Measurements from ENCODE around the gene BBOX1. TPM values are rescaled to one million over a fixed set of nuclear protein-coding genes. Genes with fewer than 3 reads are reported as not detected.

The BBOX1 gene
- polyA plus RNA-seq, 1 experiment, result not detected

DNA sequence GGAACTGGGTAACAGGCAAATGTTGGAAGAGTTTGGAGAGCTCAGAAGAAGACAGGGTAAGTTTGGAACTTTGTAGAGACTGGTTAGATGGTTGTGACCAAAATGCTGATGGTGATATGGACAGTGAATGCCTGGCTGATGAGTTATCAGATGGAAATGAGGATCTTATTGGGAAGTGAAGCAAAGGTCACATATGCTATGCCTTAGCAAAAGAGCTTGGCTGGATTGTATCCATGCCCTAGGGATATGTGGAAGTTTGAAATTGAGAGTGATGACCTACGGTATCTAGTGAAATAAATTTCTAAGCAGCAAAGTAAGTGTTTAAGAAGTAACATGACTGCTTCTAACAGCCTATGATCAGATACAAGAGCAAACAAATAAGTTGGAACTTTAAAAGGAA lies 17.8 kb downstream of the BBOX1 start:
- Histone ChIP-seq H3K36me3 (ENCODE audit: control insufficient read depth, insufficient read depth, low read length) (no peaks in the 10 kb centered on the region), H3K27me3 (ENCODE audit: control insufficient read depth, insufficient read depth, low read length) (no peaks in the 10 kb centered on the region), H3K4me3 (ENCODE audit: low read depth, low read length) (no peak overlapping the region)
- peak; percentile 59 for DNase-seq (ENCODE audit: low read depth)
- POLR2A ChIA-PET, result interaction anchor here (0.5 kb wide), 1 partner anchor 65 kb away, joined by 3 read pairs; no protein-coding TSS in a partner anchor
- CTCF ChIA-PET, result no interaction called here
- TF ChIP-seq, protein P1, sequence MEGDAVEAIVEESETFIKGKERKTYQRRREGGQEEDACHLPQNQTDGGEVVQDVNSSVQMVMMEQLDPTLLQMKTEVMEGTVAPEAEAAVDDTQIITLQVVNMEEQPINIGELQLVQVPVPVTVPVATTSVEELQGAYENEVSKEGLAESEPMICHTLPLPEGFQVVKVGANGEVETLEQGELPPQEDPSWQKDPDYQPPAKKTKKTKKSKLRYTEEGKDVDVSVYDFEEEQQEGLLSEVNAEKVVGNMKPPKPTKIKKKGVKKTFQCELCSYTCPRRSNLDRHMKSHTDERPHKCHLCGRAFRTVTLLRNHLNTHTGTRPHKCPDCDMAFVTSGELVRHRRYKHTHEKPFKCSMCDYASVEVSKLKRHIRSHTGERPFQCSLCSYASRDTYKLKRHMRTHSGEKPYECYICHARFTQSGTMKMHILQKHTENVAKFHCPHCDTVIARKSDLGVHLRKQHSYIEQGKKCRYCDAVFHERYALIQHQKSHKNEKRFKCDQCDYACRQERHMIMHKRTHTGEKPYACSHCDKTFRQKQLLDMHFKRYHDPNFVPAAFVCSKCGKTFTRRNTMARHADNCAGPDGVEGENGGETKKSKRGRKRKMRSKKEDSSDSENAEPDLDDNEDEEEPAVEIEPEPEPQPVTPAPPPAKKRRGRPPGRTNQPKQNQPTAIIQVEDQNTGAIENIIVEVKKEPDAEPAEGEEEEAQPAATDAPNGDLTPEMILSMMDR (IDR thresholded peaks at IDR 0.05; ENCODE audit: insufficient read depth, low read depth, low read length), result no peak

DNA sequence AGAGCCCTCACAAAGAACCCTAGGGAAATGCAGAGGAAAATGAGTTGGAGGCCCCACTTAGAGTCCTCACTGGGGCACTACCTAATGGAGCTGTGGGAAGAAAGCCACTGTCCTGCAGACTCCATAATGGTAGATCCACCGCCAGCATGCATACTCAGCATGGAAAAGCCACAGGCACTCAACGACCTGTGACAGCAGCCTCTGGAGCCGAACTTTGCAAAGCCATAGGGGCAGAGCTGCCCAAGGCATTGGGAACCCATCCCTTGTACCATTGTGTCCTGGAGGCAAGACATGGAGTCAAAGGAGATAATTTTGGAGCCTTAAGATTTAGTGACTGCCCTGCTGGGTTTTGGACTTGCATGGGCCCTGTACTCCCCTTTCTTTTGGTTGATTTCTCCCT lies 18.8 kb downstream of the BBOX1 start:
- DNase-seq (ENCODE audit: low read depth), result no peak
- no peaks in the 10 kb centered on the region for H3K27me3 ChIP-seq (ENCODE audit: control insufficient read depth, insufficient read depth, low read length)
- ChIA-PET POLR2A (no interaction called here), CTCF (no interaction called here)
- H3K4me3 ChIP-seq (ENCODE audit: low read depth, low read length), result no peak overlapping the region
- H3K36me3 ChIP-seq (ENCODE audit: control insufficient read depth, insufficient read depth, low read length), result no peaks in the 10 kb centered on the region
- TF ChIP-seq, protein P1 (IDR thresholded peaks at IDR 0.05; ENCODE audit: insufficient read depth, low read depth, low read length), result no peak

DNA sequence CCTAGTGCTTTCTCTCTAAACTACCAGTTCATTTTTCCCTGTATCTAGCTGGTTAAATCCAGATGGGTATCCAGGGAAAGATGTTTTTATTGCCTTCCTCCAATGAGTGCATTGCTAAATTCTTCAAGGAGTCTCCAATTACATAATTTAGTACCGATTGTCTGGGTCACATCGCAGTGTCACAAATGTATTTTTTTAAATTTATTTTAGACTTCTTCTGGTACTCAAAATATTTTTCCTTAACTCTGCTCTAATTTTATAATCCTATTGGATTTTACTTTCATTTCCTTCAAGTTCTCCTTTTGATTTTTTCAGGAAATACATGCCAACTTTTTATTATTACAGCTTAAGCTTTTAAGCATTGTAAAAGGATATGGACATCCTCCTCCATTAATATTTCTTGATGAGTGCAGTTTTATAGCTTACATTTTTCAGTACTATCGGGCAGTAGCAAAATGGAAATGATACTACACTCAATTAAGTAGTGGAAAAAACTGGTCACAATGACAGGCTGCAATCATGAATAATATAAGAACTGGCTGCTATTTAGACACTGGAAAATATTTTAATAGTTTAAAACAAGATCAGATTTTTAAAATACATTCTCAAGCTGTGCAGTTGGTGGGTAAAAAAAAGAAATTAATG lies 20.3 kb downstream of the BBOX1 start:
- no peak overlapping the region for H3K4me3 ChIP-seq (ENCODE audit: low read depth, low read length)
- no peaks in the 10 kb centered on the region for H3K27me3 ChIP-seq (ENCODE audit: control insufficient read depth, insufficient read depth, low read length)
- CTCF ChIA-PET, result interaction anchor here (1.0 kb wide), 1 partner anchor 24 kb away, joined by 5 read pairs; no protein-coding TSS in a partner anchor
- TF ChIP-seq, protein P1 (IDR thresholded peaks at IDR 0.05; ENCODE audit: insufficient read depth, low read depth, low read length), result no peak
- no peak for DNase-seq (ENCODE audit: low read depth)
- H3K36me3 ChIP-seq (ENCODE audit: control insufficient read depth, insufficient read depth, low read length), result no peaks in the 10 kb centered on the region
- POLR2A ChIA-PET, result no interaction called here

DNA sequence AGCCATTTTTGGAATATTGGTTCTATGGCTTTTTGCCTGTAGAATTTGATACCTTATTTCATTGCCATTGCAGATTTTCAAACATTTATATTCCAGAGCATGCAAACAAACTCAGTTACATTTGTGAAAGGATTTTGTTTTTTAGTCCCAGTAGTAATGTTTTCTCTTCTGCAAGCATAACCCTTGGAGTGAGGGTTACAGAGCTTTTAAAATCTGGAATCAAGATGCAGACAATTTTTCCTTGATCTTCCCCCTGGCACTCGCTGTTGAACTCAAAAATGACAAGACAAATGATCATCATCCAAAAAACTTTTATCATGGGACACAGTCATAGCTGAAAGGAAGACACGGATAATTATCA lies 20.8 kb downstream of the BBOX1 start:
- TF ChIP-seq, protein P1 (IDR thresholded peaks at IDR 0.05; ENCODE audit: insufficient read depth, low read depth, low read length), result no peak
- Histone ChIP-seq H3K27me3 (ENCODE audit: control insufficient read depth, insufficient read depth, low read length) (no peaks in the 10 kb centered on the region), H3K4me3 (ENCODE audit: low read depth, low read length) (no peak overlapping the region), H3K36me3 (ENCODE audit: control insufficient read depth, insufficient read depth, low read length) (no peaks in the 10 kb centered on the region)
- CTCF ChIA-PET, result no interaction called here
- POLR2A ChIA-PET, result no interaction called here
- no peak for DNase-seq (ENCODE audit: low read depth)

DNA sequence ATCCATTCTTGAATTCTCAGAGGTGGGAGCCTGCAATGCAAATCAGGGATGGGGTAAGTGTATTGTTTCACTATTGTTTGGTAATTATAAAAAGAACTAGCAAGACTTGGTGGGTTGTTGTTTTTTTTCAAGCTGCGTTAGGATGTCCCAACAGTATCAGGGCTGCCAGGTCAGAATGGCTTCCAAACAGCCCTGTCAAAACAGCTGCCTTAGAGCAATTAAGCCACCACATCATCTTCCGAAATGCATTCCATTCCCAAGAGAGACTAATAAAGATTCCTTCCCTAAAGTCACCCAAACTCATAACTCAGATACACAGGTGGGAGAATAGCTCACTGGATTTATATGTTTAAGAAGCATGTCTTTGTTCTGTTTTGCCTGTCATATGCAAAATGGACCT lies 23.5 kb downstream of the BBOX1 start:
- no peaks in the 10 kb centered on the region for H3K27me3 ChIP-seq (ENCODE audit: control insufficient read depth, insufficient read depth, low read length)
- no peak overlapping the region for H3K4me3 ChIP-seq (ENCODE audit: low read depth, low read length)
- H3K36me3 ChIP-seq (ENCODE audit: control insufficient read depth, insufficient read depth, low read length), result no peaks in the 10 kb centered on the region
- TF ChIP-seq, protein P1 (IDR thresholded peaks at IDR 0.05; ENCODE audit: insufficient read depth, low read depth, low read length), result no peak
- DNase-seq (ENCODE audit: low read depth), result no peak
- CTCF ChIA-PET, result interaction anchor here (1.4 kb wide), 1 partner anchor 16 kb away, joined by 4 read pairs; no protein-coding TSS in a partner anchor
- POLR2A ChIA-PET, result interaction anchor here (1.1 kb wide), 1 partner anchor 117 kb away, joined by 4 read pairs; no protein-coding TSS in a partner anchor
